ENCODE results near the gene CHCHD6.

- no peak for TF ChIP-seq CTCF (IDR thresholded peaks at IDR 0.05)
- no peak for TF ChIP-seq POLR2A (IDR thresholded peaks at IDR 0.05)
Observed at GRCh38 chr3:126928921-126929474, 225.0 kb downstream of the CHCHD6 start.

Measured in adrenal gland (tissue), 5 donors.